RWPE1 (cell line): Measurements from ENCODE around the gene FLT4.

Source experiments
- CTCF ChIA-PET: fragments of 350-600 bp; sonication (Branson Sonifier 250); formaldehyde crosslinking; extraction: SDS; loops from one replicate; lab custom pipeline; 2021; lab: Yijun Ruan, JAX
- POLR2A ChIA-PET: fragments of 400-600 bp; formaldehyde crosslinking; extraction: SDS; loops from one replicate; lab custom pipeline; 2020; ENCODE audit warnings: antibody characterized with exemption; ENCODE audit not compliant: low non-redundant PET; lab: Yijun Ruan, JAX
- DNase-seq: peaks from one replicate; pipeline ENCODE4 v3.0.0; 2012; ENCODE audit warnings: low spot score
- H3K27ac ChIP-seq: fragments of 450-650 bp; 2 replicates; pipeline ENCODE4 v1.5.1; 2017
- TF ChIP-seq, protein P1 (sequence below): fragments of 450-650 bp; conservative IDR thresholded peaks from 2 replicates; pipeline ENCODE4 v1.5.1; 2017; ENCODE audit warnings: low read depth, mild to moderate bottlenecking

The FLT4 gene

DNA sequence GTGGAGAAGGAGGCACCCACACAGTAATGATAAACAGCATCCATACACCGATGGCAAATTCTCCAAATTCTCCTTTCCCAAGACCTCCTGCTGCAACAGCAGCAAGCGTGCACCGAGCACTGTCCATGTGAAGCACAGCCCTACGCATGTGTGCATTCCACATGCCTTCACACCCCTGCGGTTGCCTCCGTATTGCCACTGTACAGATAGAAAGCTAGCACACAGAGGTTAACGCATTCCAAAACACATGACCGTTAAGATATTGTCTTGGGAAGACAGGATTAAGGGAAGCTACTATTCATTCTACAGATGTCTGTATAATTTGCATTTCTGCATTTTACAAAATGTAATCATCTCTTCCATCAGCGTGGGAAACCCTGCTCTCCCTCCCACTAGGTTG lies 6.6 kb downstream of the FLT4 start:
- DNase-seq: no peak
- TF ChIP-seq, protein P1, sequence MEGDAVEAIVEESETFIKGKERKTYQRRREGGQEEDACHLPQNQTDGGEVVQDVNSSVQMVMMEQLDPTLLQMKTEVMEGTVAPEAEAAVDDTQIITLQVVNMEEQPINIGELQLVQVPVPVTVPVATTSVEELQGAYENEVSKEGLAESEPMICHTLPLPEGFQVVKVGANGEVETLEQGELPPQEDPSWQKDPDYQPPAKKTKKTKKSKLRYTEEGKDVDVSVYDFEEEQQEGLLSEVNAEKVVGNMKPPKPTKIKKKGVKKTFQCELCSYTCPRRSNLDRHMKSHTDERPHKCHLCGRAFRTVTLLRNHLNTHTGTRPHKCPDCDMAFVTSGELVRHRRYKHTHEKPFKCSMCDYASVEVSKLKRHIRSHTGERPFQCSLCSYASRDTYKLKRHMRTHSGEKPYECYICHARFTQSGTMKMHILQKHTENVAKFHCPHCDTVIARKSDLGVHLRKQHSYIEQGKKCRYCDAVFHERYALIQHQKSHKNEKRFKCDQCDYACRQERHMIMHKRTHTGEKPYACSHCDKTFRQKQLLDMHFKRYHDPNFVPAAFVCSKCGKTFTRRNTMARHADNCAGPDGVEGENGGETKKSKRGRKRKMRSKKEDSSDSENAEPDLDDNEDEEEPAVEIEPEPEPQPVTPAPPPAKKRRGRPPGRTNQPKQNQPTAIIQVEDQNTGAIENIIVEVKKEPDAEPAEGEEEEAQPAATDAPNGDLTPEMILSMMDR: no peak
- ChIA-PET POLR2A (no interaction called here), CTCF (no interaction called here)
- no peak overlapping the region for H3K27ac ChIP-seq

DNA sequence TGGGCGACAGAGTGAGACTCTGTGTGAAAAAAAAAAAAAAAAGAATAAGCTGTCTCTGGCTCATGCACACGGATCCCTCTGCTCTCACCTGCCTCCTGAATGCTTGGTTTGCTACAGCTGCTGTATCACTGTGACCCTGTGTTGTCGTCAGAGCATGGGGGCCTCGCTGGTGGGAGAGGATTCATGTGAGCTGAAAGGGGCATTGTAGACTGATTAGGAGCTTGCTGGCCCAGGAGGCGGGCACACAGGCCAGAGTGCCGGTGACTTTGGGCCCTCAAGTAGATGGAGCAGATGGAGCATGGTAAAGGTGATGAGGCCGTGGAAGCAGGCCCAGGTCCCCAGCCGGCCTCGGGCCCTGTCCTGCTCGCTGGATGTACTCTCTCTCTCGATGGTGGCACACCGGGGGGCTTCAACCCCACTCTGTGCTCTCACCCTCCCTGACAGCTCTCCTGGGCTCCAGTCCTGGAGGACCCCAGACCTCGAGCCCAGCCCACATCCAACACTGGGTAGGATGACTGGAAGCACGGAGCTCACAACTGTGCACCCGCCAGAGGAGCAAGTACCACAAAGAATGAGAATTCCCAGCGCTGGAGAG lies 7.1 kb downstream of the FLT4 start:
- H3K27ac ChIP-seq: no peak overlapping the region
- no peak for DNase-seq
- CTCF ChIA-PET: interaction anchor here (0.6 kb wide), 1 partner anchor 54 kb away, joined by 7 read pairs; no protein-coding TSS in a partner anchor
- POLR2A ChIA-PET: no interaction called here
- TF ChIP-seq, protein P1: no peak

DNA sequence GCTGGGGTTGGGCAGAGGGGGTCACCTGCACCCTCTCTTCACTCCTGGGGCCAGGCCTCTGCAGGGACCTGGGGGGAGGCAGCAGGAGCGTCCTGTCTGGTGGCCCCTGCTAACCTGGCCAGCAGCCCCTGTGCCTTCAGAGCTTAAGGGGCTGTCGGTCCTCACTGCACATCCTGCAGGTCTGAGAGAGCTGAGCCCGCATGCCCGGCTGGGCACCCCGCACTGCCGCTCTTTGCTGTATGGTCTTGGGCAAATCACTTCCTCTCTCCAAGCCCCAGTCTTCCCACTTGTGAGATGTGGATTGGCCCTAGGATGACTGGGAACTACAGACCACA lies 7.9 kb downstream of the FLT4 start:
- CTCF ChIA-PET: interaction anchor here (0.6 kb wide), 2 partner anchors 54 to 406 kb away, joined by 3 to 7 read pairs; no protein-coding TSS in a partner anchor
- no peak for DNase-seq
- TF ChIP-seq, protein P1: no peak
- POLR2A ChIA-PET: no interaction called here
- H3K27ac ChIP-seq: no peak overlapping the region

DNA sequence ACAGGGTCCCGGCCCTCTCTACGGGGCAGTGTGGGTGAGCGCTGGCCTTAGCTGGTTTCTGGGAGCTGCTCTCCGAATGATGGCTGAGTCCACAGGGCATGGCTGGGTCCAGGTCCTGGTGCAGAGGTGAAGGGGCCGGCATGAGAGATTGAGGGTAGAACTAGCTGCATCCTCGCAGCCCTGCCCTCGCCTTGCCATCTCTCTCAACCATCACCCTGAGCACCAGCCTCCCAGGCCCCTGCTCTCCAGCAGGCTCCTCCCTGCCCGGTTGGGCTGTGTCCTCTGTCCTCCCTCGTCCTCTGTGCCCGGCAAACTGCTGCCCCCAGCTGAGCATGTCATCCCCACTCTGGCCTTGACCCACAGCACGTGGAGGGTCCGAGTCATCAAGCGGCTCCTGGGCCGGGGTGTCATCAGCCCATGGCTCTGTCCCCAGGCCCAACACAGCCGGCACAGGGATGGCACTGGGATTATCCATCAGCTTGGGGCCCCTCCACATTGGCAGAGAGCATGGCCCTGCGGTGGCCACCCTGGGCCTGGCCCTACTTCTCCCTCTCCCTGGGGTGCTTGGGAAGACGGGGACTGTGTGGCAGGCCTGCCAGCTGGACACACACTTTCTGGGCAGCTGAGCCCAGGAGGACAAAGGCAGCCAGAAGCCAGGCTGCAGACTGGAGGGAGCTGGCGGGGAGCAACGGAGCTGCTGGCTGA lies 8.4 kb downstream of the FLT4 start:
- H3K27ac ChIP-seq: no peak overlapping the region
- CTCF ChIA-PET: interaction anchor here (0.6 kb wide), 2 partner anchors 102 to 406 kb away, joined by 3 to 4 read pairs; no protein-coding TSS in a partner anchor
- POLR2A ChIA-PET: no interaction called here
- TF ChIP-seq, protein P1: no peak
- no peak for DNase-seq

DNA sequence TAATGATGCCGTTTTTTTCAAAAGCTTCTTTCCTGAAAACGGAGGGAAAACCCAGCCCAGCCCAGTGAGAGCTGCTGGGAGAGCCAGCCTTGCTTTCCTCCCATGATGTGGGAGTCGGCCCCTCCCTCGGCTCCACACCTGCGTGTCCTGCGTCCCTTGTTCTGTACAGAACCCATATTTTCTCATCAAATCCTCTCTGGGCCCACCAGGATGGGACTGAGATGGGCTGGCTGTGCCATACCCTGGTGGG lies 8.9 kb downstream of the FLT4 start:
- H3K27ac ChIP-seq: no peak overlapping the region
- ChIA-PET CTCF (interaction anchor here (0.6 kb wide), 1 partner anchor 101 kb away, joined by 4 read pairs; no protein-coding TSS in a partner anchor), POLR2A (no interaction called here)
- DNase-seq: no peak
- TF ChIP-seq, protein P1: no peak

DNA sequence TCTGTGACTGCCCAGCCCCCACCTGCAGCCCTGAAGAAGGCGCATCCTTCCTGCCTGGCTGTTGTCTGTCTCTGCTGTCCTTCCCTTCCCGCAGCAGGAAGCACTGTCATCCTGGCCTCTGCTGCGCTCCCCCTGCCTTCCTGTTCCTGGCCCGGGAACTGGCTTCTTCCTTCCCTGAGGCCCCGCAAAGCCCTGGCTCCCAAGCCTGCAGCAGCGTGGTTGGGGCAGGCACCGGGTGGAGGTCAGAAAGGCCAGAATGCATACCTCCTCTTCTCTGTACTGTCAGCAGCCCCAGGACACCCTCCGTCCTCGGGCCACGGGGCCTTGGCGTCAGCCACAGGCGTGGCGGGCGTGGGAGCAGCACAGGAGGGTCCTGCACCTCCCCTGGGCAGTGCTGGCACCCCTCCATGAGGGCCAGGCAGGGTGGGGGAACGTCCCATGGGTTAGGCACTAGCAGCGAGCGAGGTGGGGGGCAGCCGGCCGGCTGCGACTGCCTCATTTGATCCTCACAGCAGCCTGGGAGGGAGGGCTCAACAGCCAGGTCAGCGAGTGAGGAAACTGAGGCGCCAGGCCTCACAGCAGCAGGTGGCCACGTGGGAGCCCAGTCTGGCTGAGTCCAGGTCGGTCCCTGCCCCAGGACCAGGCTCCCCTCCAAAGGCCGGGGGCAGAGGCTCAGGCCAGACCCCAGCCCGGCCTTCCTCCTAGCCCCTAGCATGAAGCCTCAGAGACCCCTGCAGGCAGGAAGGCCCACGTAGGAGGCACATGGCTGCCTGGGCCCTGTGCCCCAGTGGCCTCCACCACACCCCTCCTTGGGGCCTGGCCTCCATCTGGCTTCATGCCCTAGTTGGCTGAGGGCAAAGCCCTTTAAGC lies 9.4 kb downstream of the FLT4 start:
- TF ChIP-seq, protein P1: no peak
- DNase-seq: no peak
- ChIA-PET CTCF (interaction anchor here (0.6 kb wide), 1 partner anchor 101 kb away, joined by 4 read pairs; no protein-coding TSS in a partner anchor), POLR2A (no interaction called here)
- no peak overlapping the region for H3K27ac ChIP-seq
